ENCODE measurements around the gene CGNL1.
A peak's percentile ranks its signal among the peaks of the same experiment; 100 is the strongest.

The CGNL1 gene

DNA sequence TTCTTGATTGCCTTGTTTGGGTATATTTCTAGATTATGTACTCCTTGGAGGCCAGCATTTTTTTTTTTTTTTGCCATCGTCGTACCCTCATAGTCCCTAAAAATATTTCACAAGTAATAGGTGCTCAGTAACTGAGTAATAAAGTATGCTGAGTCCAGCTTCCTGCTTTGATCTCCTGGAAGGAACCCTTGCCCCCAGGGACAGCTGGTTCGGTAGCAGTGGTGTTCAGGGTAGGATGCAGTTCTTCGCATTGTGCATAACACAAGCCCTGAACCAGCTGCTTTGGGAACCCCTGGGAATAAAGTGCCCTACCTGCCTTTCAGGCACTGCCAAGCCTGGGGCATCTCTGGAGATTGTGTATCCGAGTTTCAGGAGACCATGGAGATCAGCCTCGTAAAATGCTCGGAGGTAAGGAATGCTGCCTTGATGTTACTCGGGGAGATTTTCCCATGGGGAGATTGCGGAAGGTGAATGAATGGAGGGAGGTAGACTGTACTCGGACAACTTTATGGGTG is 223.0 kb downstream of the CGNL1 start:
- H3K27ac ChIP-seq (ENCODE audit: low read depth, low read length), result peak overlapping the region; percentile 93
- no peak overlapping the region for H3K4me3 ChIP-seq (ENCODE audit: low read depth in 1 of 5, low read length in 5 of 5)
- no peaks in the 10 kb centered on the region for H3K9me3 ChIP-seq (ENCODE audit: control insufficient read depth in 5 of 5, low read length in 5 of 5)
- peak overlapping the region in 1 of 5 donors; percentile 17 for H3K9ac ChIP-seq (ENCODE audit: low read length in 5 of 5)
- H3K4me1 ChIP-seq (ENCODE audit: control insufficient read depth in 5 of 5, insufficient read depth in 5 of 5, low read length in 5 of 5), result peaks cover 8 to 98% (median 91%) of the 10 kb centered on the region in 5 donors
- H3K27me3 ChIP-seq (ENCODE audit: control insufficient read depth in 5 of 5, insufficient read depth in 4 of 5, low read length in 5 of 5), result no peaks in the 10 kb centered on the region
- H3K36me3 ChIP-seq (ENCODE audit: control insufficient read depth in 5 of 5, insufficient read depth in 5 of 5, low read length in 5 of 5), result peaks cover 0 to 2% (median 1%) of the 10 kb centered on the region in 5 donors

DNA sequence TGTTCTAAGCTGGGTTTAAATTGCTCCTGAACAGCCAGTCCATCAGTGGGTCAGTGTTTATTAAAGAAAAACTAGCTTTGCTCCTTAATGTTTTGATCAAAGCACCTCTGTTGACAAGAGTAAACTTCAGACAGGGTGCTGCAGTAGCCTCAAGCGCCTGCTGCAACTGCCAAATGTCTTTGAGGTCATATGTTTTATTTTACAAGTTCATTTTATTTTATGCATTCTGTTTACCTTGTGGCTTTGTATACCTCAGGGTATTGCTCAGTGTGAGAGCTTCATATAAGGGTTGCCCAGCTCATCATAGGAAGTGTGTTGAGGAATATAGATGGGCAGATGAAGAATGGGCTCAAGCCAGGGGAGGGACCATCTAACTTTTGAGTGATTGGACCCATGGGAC is 223.9 kb downstream of the CGNL1 start:
- H3K9ac ChIP-seq (ENCODE audit: low read length in 5 of 5), result no peak overlapping the region
- no peak overlapping the region for H3K4me3 ChIP-seq (ENCODE audit: low read depth in 1 of 5, low read length in 5 of 5)
- H3K9me3 ChIP-seq (ENCODE audit: control insufficient read depth in 5 of 5, low read length in 5 of 5), result no peaks in the 10 kb centered on the region
- peak overlapping the region; percentile 93 for H3K27ac ChIP-seq (ENCODE audit: low read depth, low read length)
- no peaks in the 10 kb centered on the region for H3K27me3 ChIP-seq (ENCODE audit: control insufficient read depth in 5 of 5, insufficient read depth in 4 of 5, low read length in 5 of 5)
- peaks cover 8 to 95% (median 86%) of the 10 kb centered on the region in 5 donors for H3K4me1 ChIP-seq (ENCODE audit: control insufficient read depth in 5 of 5, insufficient read depth in 5 of 5, low read length in 5 of 5)
- H3K36me3 ChIP-seq (ENCODE audit: control insufficient read depth in 5 of 5, insufficient read depth in 5 of 5, low read length in 5 of 5), result peaks cover 2 to 11% (median 9%) of the 10 kb centered on the region in 5 donors

Measured in subcutaneous abdominal adipose tissue (tissue), 5 donors.